Right cardiac atrium (tissue), 5 donors: ENCODE measurements around the gene IGFN1. TPM values are rescaled to one million over a fixed set of nuclear protein-coding genes. Genes with fewer than 3 reads are reported as not detected.
"Not testable (repeated sequence)": the region's sequence is repeated elsewhere in the genome, so short reads cannot be mapped to it uniquely, and the experiment has no call there.

ENCODE experiments used
- ATAC-seq, 2 donors: fragments of 200-7000 bp; cut with Tn5 transposase; one replicate each; pipeline versions ENCODE4 v1.8.0 to v1.9.1; 2020; ENCODE audit warnings: moderate library complexity in 2 of 2, mild to moderate bottlenecking in 1 of 2
- DNase-seq, 3 donors: peaks; one replicate each; pipeline ENCODE4 v3.0.0-alpha.2; 2020
- H3K27ac ChIP-seq: one replicate; pipeline ENCODE4 v1.5.1; 2013; ENCODE audit warnings: mild to moderate bottlenecking, low read length, control low read depth, moderate library complexity
- H3K27me3 ChIP-seq: one replicate; pipeline ENCODE4 v1.6.1; 2013; ENCODE audit not compliant: control insufficient read depth, insufficient read depth
- H3K4me1 ChIP-seq: one replicate; pipeline ENCODE4 v1.6.1; 2013; ENCODE audit warnings: low read length; ENCODE audit not compliant: control insufficient read depth, insufficient read depth
- H3K4me3 ChIP-seq: one replicate; pipeline ENCODE4 v1.5.1; 2013; ENCODE audit warnings: low read length, control low read depth
- H3K9me3 ChIP-seq: one replicate; pipeline ENCODE4 v1.6.1; 2013; ENCODE audit warnings: low read length; ENCODE audit not compliant: control insufficient read depth
- WGBS: extraction: QIAGEN DNeasy Blood & Tissue Kit; methylation state at CpG from one replicate; pipeline ENCODE4 v1.1.7; 2013; 5-methylcytosine and 5-hydroxymethylcytosine counted together
- intact Hi-C, 4 donors: fragments of 100-400 bp; cut with DNase I; formaldehyde crosslinking; loops; one replicate each; pipeline versions ENCODE4 v1.11.0 to v1.14.0; 2022 to 2023
- polyA plus RNA-seq: library from polyadenylated mRNA; stranded (reverse); fragments of 200-250 nt; gene quantifications from one replicate; pipeline ENCODE4 v1.2.3, GENCODE V29; 2013
- total RNA-seq, 4 donors: library from RNA; stranded (reverse); fragmentation: NEBNext Ultra II Directional; extraction: Animal tissue kit (Norgen Biotek cat#: 25700); gene quantifications; one replicate each; pipeline ENCODE4 v1.2.1, GENCODE V29; 2021
- donor health status: healthy with polysubstance abuse.
- donor health status: DM: no; HTN: yes; CAD: no.
- donor health status: DM: no; HTN: no; CAD: no.
- donor health status: DM: no; HTN: yes; CAD: no; lungs with severe emphysema.
- donor health status: DM: yes; HTN: yes; CAD: no.

Gene IGFN1
- total and polyA plus RNA-seq, 5 donors = 0.14 to 1.6 (median 0.54) TPM

GRCh38 chr1:201146626-201147390, 43.8 kb upstream of the IGFN1 start:
- Histone ChIP-seq H3K27me3 (no peaks in the 10 kb centered on the region), H3K9me3 (no peaks in the 10 kb centered on the region), H3K4me1 (no peaks in the 10 kb centered on the region), H3K27ac (no peak overlapping the region), H3K4me3 (no peak overlapping the region)
- WGBS = 92% methylated on average over 17 of the region's 17 CpGs
- intact Hi-C loops = no loop called here
- DNase-seq (no peak), ATAC-seq (no peak)

- ATAC-seq = no peak
- Histone ChIP-seq H3K4me3 (no peak overlapping the region), H3K9me3 (no peaks in the 10 kb centered on the region), H3K27me3 (no peaks in the 10 kb centered on the region), H3K4me1 (no peaks in the 10 kb centered on the region), H3K27ac (no peak overlapping the region)
- intact Hi-C loops = no loop called here
- peak in 1 of 3 donors; percentile 43 for DNase-seq
- 91% methylated on average over 13 of the region's 13 CpGs for WGBS
Observed at GRCh38 chr1:201147396-201148015, 43.1 kb upstream of the IGFN1 start.

- DNase-seq (peak in 1 of 3 donors; percentile 9), ATAC-seq (no peak)
- no peaks in the 10 kb centered on the region for H3K9me3 ChIP-seq
- intact Hi-C loops = no loop called here
- no peak overlapping the region for H3K27ac ChIP-seq
- no peak overlapping the region for H3K4me3 ChIP-seq
- 81% methylated on average over 4 of the region's 4 CpGs for WGBS
- peaks cover 4% of the 10 kb centered on the region for H3K4me1 ChIP-seq
- no peaks in the 10 kb centered on the region for H3K27me3 ChIP-seq
Observed at GRCh38 chr1:201149400-201149799, 41.2 kb upstream of the IGFN1 start.

GRCh38 chr1:201153474-201154388, 36.9 kb upstream of the IGFN1 start:
- H3K27ac ChIP-seq = no peak overlapping the region
- ATAC-seq (peak; percentile 85 to 87), DNase-seq (no peak)
- H3K4me1 ChIP-seq = peaks cover 6% of the 10 kb centered on the region
- no peaks in the 10 kb centered on the region for H3K27me3 ChIP-seq
- intact Hi-C loops = no loop called here
- peak overlapping the region; percentile 98 for H3K4me3 ChIP-seq
- no peaks in the 10 kb centered on the region for H3K9me3 ChIP-seq
- 3% methylated on average over 37 of the region's 37 CpGs for WGBS

- Histone ChIP-seq H3K9me3 (no peaks in the 10 kb centered on the region), H3K27me3 (no peaks in the 10 kb centered on the region), H3K4me1 (peaks cover 6% of the 10 kb centered on the region), H3K4me3 (peak within 1 kb of the TSS; percentile 98), H3K27ac (no peak within 1 kb of the TSS)
- ATAC-seq = peak; percentile 97 to 99
- DNase-seq = peak; percentile 96 to 99 (median 98)
- intact Hi-C loops = no loop called here
- WGBS = 7% methylated on average over 31 of the region's 31 CpGs
Observed at GRCh38 chr1:201154389-201155165, 36.0 kb upstream of the IGFN1 start, which contains the start of gene TMEM9. Gene TMEM9 (minus strand): TSS chr1:201154474. CDS start chr1:201153923, 551 bp downstream.

- 89% methylated on average over 2 of the region's 2 CpGs for whole genome bisulfite sequencing
- peak in 1 of 3 donors; percentile 7 for DNase-seq
- Histone ChIP-seq H3K4me3 (no peak overlapping the region), H3K27me3 (no peaks in the 10 kb centered on the region), H3K4me1 (peaks cover 6% of the 10 kb centered on the region), H3K27ac (no peak overlapping the region), H3K9me3 (no peaks in the 10 kb centered on the region)
- ATAC-seq = no peak
- intact Hi-C loops = no loop called here
Observed at GRCh38 chr1:201155354-201155753, 35.3 kb upstream of the IGFN1 start.

- WGBS = 79% methylated on average over 3 of the region's 3 CpGs
- no peak overlapping the region for H3K4me3 ChIP-seq
- no peak overlapping the region for H3K27ac ChIP-seq
- no peaks in the 10 kb centered on the region for H3K9me3 ChIP-seq
- peaks cover 6% of the 10 kb centered on the region for H3K4me1 ChIP-seq
- DNase-seq (no peak), ATAC-seq (no peak)
- no peaks in the 10 kb centered on the region for H3K27me3 ChIP-seq
- intact Hi-C loops = no loop called here
Observed at GRCh38 chr1:201156346-201156745, 34.3 kb upstream of the IGFN1 start.

GRCh38 chr1:201156819-201157218, 33.8 kb upstream of the IGFN1 start:
- Histone ChIP-seq H3K27ac (no peak overlapping the region), H3K4me3 (no peak overlapping the region), H3K9me3 (no peaks in the 10 kb centered on the region), H3K27me3 (no peaks in the 10 kb centered on the region), H3K4me1 (peaks cover 6% of the 10 kb centered on the region)
- intact Hi-C loops = no loop called here
- DNase-seq (no peak), ATAC-seq (no peak)

- Histone ChIP-seq H3K27ac (no peak overlapping the region), H3K9me3 (no peaks in the 10 kb centered on the region), H3K4me1 (peaks cover 6% of the 10 kb centered on the region), H3K27me3 (no peaks in the 10 kb centered on the region), H3K4me3 (no peak overlapping the region)
- intact Hi-C loops = no loop called here
- 85% methylated on average over 2 of the region's 2 CpGs for WGBS
- ATAC-seq (no peak), DNase-seq (no peak)
Observed at GRCh38 chr1:201157949-201158348, 32.7 kb upstream of the IGFN1 start.

GRCh38 chr1:201163036-201163435, 27.6 kb upstream of the IGFN1 start:
- DNase-seq, H3K4me3 ChIP-seq, ATAC-seq, H3K9me3 ChIP-seq, intact Hi-C loops, H3K27ac ChIP-seq, H3K27me3 ChIP-seq, H3K4me1 ChIP-seq: not testable (repeated sequence)
- 93% methylated on average over 8 of the region's 8 CpGs for WGBS
